Subcutaneous adipose tissue (tissue), 4 donors: ENCODE results near the gene QARS1. TPM values are rescaled to one million over a fixed set of nuclear protein-coding genes. Genes with fewer than 3 reads are reported as not detected.

Experiments used
- total RNA-seq, 4 donors: library from RNA; depleted of rRNA; stranded (reverse); fragments of >200 nt; gene quantifications; one replicate each; pipeline ENCODE4 v1.1.0, GENCODE V29; 2016
- TF ChIP-seq, protein P1 (sequence below): fragments of 450-650 bp; IDR thresholded peaks from one replicate; pipeline ENCODE4 v1.5.1; 2016; ENCODE audit warnings: low read depth, mild to moderate bottlenecking, control low read depth, antibody characterized with exemption, moderate library complexity

Gene QARS1
- total RNA-seq: 100 to 1,000 TPM; 198 to 233 (median 211) TPM

- TF ChIP-seq, protein P1, sequence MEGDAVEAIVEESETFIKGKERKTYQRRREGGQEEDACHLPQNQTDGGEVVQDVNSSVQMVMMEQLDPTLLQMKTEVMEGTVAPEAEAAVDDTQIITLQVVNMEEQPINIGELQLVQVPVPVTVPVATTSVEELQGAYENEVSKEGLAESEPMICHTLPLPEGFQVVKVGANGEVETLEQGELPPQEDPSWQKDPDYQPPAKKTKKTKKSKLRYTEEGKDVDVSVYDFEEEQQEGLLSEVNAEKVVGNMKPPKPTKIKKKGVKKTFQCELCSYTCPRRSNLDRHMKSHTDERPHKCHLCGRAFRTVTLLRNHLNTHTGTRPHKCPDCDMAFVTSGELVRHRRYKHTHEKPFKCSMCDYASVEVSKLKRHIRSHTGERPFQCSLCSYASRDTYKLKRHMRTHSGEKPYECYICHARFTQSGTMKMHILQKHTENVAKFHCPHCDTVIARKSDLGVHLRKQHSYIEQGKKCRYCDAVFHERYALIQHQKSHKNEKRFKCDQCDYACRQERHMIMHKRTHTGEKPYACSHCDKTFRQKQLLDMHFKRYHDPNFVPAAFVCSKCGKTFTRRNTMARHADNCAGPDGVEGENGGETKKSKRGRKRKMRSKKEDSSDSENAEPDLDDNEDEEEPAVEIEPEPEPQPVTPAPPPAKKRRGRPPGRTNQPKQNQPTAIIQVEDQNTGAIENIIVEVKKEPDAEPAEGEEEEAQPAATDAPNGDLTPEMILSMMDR: no peak
Observed at GRCh38 chr3:49104427-49105291, at the start of gene QARS1. TSS of gene QARS1 (minus strand) at chr3:49104757. CDS start at chr3:49104733, 24 bp downstream.

DNA sequence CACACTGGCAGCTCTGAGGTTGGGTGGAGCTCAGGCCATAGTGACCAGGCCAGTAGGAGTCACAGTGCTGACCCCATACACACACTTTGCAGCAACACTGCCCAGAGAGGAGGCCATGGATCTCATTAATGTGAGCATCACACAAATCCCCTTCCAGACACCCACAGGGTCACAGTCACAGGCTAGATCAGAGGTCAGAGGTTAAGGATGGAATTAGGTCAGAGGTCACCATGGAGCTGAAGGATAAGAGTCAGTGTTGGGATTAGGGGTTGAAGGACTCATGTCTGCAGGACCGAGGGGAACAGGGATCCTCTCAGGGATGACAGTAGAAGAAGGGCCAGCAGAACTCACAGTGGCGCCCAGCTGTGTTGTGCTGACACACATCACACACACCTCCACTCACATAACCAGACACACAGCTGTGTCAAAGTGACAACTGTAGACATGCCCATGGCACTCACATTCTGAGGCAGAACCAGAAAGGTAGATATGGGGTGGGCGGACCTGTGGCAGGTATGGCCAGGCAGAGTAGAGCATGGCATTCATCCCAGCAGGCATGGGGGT, 48.9 kb upstream of the QARS1 start:
- TF ChIP-seq, protein P1: no peak

DNA sequence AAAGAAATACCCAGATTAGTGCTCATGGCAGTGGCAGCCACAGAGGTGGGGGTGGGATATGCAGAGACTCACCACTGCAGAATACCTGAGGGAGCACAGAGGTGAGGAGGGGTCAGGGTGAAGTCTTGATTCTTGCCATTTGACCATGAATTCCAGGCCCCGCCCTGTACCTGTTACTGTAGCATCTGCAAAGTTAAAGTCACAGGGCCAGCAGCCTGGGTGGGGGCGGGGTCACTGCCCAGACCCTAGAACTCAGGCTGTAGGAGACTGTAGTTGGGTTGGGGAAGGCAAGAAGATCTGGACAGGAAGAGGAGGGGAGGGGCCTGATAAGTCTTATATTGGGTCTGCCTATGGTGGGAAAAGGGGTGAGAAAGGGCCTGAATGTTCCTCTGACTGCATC, 47.1 kb upstream of the QARS1 start:
- TF ChIP-seq, protein P1: no peak

- TF ChIP-seq, protein P1: no peak
Observed at GRCh38 chr3:49148159-49148558, 43.6 kb upstream of the QARS1 start.

GRCh38 chr3:49140080-49140479, 35.5 kb upstream of the QARS1 start:
- TF ChIP-seq, protein P1: no peak

GRCh38 chr3:49135499-49135898, 30.9 kb upstream of the QARS1 start:
- TF ChIP-seq, protein P1: no peak

DNA sequence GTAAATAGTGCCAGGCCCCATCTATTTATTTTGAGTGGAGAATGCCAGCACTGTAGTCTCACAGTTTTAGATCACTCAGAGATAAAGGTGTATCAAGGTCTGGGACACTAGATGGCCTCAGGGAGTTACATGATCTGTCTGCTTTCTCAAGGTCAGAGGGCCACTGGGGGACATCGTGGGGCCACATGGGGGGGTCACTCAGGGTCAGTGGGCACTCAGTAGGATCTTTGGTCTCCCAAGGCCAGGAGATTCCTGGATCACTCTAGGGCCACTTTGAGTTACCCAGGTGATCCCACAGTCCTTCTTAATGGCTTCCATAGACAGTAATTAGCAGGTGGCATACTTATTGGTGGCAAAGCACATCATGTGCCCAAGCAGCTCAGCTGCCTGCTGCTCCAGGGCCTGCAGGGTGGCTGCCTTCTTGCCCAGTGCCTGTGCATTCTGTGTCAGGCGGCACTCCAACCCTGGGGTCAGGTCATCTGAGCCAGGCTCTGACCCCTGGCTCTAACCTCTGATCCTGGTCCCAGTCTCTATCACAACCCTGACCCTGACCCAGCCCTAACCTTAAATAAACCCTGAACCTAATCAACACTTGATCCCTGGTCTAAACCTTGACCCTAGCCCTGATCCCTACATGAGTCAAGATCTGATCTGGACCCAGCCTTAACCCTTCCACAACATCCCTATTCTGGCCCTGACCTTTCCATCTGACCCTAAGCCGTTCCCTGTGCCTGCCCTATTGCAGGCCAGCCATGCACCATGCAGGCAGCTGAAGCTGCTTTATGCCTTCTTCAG, 30.1 kb upstream of the QARS1 start:
- TF ChIP-seq, protein P1: no peak
